Measurements from ENCODE around the gene SUSD4. TPM values are rescaled to one million over a fixed set of nuclear protein-coding genes. Genes with fewer than 3 reads are reported as not detected.

SUSD4 gene
- total and polyA plus RNA-seq, 9 donors: 23.0 to 80.5 (median 36.6) TPM

- peaks cover 6% of the 10 kb centered on the region for H3K4me1 ChIP-seq (ENCODE audit: insufficient read depth)
- no peak for DNase-seq
- TF ChIP-seq EP300 (IDR thresholded peaks at IDR 0.05) (no peak), POLR2A (IDR thresholded peaks at IDR 0.05) (no peak), CTCF (IDR thresholded peaks at IDR 0.05) (no peak)
- intact Hi-C loops (cut with DNase I): no loop called here
- H3K27ac ChIP-seq: no peak overlapping the region
- no peaks in the 10 kb centered on the region for H3K27me3 ChIP-seq
- WGBS, 3 donors: 85 to 91% (median 87%) methylated on average over 11 of the region's 11 CpGs
- no peaks in the 10 kb centered on the region for H3K36me3 ChIP-seq
- H3K4me3 ChIP-seq: no peak overlapping the region
- H3K9me3 ChIP-seq: no peaks in the 10 kb centered on the region
Measured at GRCh38 chr1:223230161-223230881, 133.7 kb downstream of the SUSD4 start.

GRCh38 chr1:223229756-223230155 is 134.2 kb downstream of the SUSD4 start:
- H3K4me3 ChIP-seq: no peak overlapping the region
- H3K27ac ChIP-seq: no peak overlapping the region
- intact Hi-C loops (cut with DNase I): no loop called here
- TF ChIP-seq POLR2A (IDR thresholded peaks at IDR 0.05) (no peak), CTCF (IDR thresholded peaks at IDR 0.05) (no peak), EP300 (IDR thresholded peaks at IDR 0.05) (no peak)
- peaks cover 6% of the 10 kb centered on the region for H3K4me1 ChIP-seq (ENCODE audit: insufficient read depth)
- no peaks in the 10 kb centered on the region for H3K9me3 ChIP-seq
- H3K27me3 ChIP-seq: no peaks in the 10 kb centered on the region
- H3K36me3 ChIP-seq: no peaks in the 10 kb centered on the region
- no peak for DNase-seq
- WGBS, 3 donors: 90 to 95% (median 94%) methylated on average over 3 of the region's 3 CpGs

GRCh38 chr1:223228931-223229528 is 134.9 kb downstream of the SUSD4 start:
- Histone ChIP-seq H3K36me3 (no peaks in the 10 kb centered on the region), H3K4me3 (no peak overlapping the region), H3K27ac (no peak overlapping the region), H3K27me3 (no peaks in the 10 kb centered on the region), H3K4me1 (ENCODE audit: insufficient read depth) (peaks cover 5% of the 10 kb centered on the region), H3K9me3 (no peaks in the 10 kb centered on the region)
- TF ChIP-seq CTCF (IDR thresholded peaks at IDR 0.05) (no peak), EP300 (IDR thresholded peaks at IDR 0.05) (no peak), POLR2A (IDR thresholded peaks at IDR 0.05) (no peak)
- intact Hi-C loops (cut with DNase I): no loop called here
- DNase-seq: no peak
- 93 to 97% (median 94%) methylated on average over 12 of the region's 12 CpGs for WGBS, 3 donors

GRCh38 chr1:223228201-223228600 is 135.8 kb downstream of the SUSD4 start:
- H3K27me3 ChIP-seq: no peaks in the 10 kb centered on the region
- TF ChIP-seq POLR2A (IDR thresholded peaks at IDR 0.05): no peak
- no peaks in the 10 kb centered on the region for H3K36me3 ChIP-seq
- no peak overlapping the region for H3K27ac ChIP-seq
- DNase-seq: no peak
- H3K4me1 ChIP-seq (ENCODE audit: insufficient read depth): no peaks in the 10 kb centered on the region
- WGBS, 3 donors: 89 to 93% (median 93%) methylated on average over 2 of the region's 2 CpGs
- intact Hi-C loops (cut with DNase I): no loop called here
- H3K4me3 ChIP-seq: no peak overlapping the region
- no peaks in the 10 kb centered on the region for H3K9me3 ChIP-seq
